GM12891 (cell line): ENCODE measurements around the gene TEX26.

Experiments used
- DNase-seq: peaks from one replicate; pipeline ENCODE4 v3.0.0; 2011; ENCODE audit warnings: low spot score; ENCODE audit not compliant: insufficient read length
- FAIRE-seq: peaks from 2 replicates; lab custom pipeline; 2011; peaks lifted over from hg19 to GRCh38; lab: Jason Lieb, UNC
- PAX5 ChIP-seq: IDR thresholded peaks from 2 replicates; pipeline ENCODE4 v1.6.1; 2011; ENCODE audit warnings: low read length, moderate library complexity, mild to moderate bottlenecking; ENCODE audit not compliant: insufficient read depth, severe bottlenecking
- POLR2A ChIP-seq: IDR thresholded peaks from 2 replicates; pipeline ENCODE4 v1.6.1; 2011; ENCODE audit warnings: low read depth, low read length, control low read depth
- POLR2AphosphoS5 ChIP-seq: IDR thresholded peaks from 2 replicates; pipeline ENCODE4 v1.6.1; 2011; ENCODE audit warnings: low read depth, low read length, control low read depth
- POU2F2 ChIP-seq: IDR thresholded peaks from 2 replicates; pipeline ENCODE4 v1.6.1; 2011; ENCODE audit warnings: low read depth, mild to moderate bottlenecking, control low read depth, low read length, moderate library complexity
- SPI1 ChIP-seq: IDR thresholded peaks from 2 replicates; pipeline ENCODE4 v1.6.1; 2011; ENCODE audit warnings: low read depth, low read length, control low read depth
- TAF1 ChIP-seq: IDR thresholded peaks from 2 replicates; pipeline ENCODE4 v1.6.1; 2011; ENCODE audit warnings: low read depth, low read length, control low read depth

Gene TEX26

DNA sequence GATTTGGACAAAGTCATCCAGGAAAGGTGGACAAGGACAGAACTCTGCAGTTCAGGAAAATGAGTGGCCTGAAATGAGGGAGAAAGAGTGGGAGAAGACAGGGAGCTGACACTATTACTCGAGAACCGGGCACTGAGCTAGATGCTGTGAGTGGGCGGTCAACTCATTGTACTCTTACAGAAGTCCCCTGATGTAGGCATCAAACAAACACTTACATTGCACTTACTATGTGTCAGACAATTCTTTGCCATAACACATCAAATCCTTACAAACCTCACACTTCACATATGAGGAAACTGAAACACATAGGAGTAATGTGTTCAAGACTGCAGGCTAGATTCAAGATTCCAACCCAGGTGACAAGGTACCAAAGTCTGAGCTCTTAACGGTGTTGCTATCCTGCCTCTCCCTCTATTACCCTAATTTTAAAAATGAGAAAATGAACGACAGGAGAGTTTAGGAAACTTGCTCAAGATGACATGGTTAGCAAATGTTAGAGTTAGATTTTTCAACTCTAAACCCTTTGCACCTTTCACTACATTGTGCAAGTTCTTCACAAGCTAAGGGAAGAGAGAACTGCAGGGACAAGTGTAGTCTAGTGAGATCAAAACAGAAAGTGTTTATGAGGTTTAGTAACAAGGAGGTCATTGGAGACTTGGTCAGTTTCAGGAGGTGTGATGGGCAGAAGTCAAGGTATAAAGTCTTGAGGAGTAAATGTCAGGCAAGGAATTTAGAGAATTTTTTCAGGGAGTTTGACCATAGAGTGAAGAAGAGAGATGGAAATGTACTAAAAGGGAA lies 31.3 kb upstream of the TEX26 start:
- DNase-seq (no peak), FAIRE-seq (no peak)
- no peak for TF ChIP-seq POLR2A
- TF ChIP-seq SPI1: no peak
- TF ChIP-seq TAF1: no peak
- no peak for TF ChIP-seq PAX5
- TF ChIP-seq POLR2AphosphoS5: no peak
- no peak for TF ChIP-seq POU2F2

DNA sequence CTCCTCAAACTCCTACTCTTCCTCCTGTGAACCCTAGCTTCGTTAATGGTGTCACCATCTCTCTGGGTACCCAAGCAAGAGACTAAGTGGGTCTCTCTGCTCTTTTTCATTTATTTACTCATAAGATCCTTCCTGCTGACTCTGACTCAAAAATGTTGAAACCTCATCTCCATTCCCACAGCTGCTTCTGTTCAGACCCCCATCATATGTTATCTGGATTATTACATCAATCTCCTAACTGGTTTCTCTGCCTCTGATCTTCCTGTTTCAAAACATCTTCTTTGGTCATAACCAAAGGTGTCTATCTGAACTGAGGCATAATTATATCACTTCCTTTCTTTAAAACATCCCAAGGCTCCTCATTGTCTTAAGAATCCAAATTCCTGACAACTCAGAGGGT lies 28.4 kb upstream of the TEX26 start:
- TF ChIP-seq POLR2AphosphoS5 (no peak), PAX5 (no peak), TAF1 (no peak), POLR2A (no peak)
- DNase-seq: no peak
- FAIRE-seq: no peak

GRCh38 chr13:30905932-30906383 lies 26.5 kb upstream of the TEX26 start, which contains the start of gene MEDAG:
Gene MEDAG, plus strand, starts transcription at chr13:30906271. Its CDS starts 245 bp downstream, at chr13:30906516.
- DNase-seq: no peak
- FAIRE-seq: no peak
- no peak for TF ChIP-seq SPI1
- TF ChIP-seq POLR2A: no peak
- TF ChIP-seq POLR2AphosphoS5: no peak
- TF ChIP-seq TAF1: no peak
- TF ChIP-seq POU2F2: no peak
- no peak for TF ChIP-seq PAX5

GRCh38 chr13:30906411-30907051 lies 25.9 kb upstream of the TEX26 start:
- DNase-seq (no peak), FAIRE-seq (no peak)
- TF ChIP-seq POLR2AphosphoS5 (no peak), POU2F2 (no peak), SPI1 (no peak), POLR2A (no peak), PAX5 (no peak), TAF1 (no peak)

DNA sequence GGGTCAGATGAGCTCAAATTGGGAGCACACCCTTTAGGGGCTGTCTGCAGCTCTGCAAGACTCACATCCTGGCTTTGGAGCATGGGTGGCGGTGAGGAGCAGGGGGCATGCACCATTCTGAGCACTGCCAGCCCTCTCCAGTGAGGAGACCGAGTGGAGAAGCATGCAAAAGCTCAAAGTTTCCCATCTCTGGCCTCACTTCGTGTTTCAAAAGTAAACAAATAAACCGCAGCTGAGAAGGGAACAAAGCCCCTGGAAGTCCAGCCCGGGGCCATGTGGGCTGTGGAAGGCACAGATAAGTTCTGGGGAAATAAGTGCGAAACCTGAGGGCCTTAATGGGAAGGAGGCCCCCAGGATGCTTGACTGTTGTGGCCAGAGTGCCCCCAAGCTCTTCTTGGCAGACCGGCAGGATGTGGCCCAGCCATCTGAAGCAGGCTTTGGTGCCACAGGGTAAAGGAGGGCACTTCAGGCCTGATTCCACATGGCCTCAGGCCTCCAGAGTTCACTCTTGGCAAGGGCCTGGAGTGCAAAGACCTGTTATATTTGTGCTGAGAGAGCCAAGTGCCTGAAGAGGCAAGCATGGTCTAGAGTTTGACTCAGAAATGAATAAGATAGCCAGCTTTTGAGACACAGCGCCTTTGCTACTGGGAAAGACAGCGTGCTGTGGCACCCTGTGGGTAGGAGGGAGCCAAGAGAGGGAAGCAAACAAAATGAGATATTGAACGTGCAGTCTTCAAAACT lies 25.2 kb upstream of the TEX26 start:
- no peak for FAIRE-seq
- TF ChIP-seq PAX5: no peak
- TF ChIP-seq POLR2A: no peak
- no peak for TF ChIP-seq POU2F2
- TF ChIP-seq POLR2AphosphoS5: no peak
- no peak for TF ChIP-seq TAF1
- TF ChIP-seq SPI1: no peak
- DNase-seq: no peak

GRCh38 chr13:30908416-30908980 lies 24.0 kb upstream of the TEX26 start:
- TF ChIP-seq POU2F2 (no peak), POLR2AphosphoS5 (no peak), POLR2A (no peak), PAX5 (no peak), TAF1 (no peak), SPI1 (no peak)
- FAIRE-seq (no peak), DNase-seq (no peak)

DNA sequence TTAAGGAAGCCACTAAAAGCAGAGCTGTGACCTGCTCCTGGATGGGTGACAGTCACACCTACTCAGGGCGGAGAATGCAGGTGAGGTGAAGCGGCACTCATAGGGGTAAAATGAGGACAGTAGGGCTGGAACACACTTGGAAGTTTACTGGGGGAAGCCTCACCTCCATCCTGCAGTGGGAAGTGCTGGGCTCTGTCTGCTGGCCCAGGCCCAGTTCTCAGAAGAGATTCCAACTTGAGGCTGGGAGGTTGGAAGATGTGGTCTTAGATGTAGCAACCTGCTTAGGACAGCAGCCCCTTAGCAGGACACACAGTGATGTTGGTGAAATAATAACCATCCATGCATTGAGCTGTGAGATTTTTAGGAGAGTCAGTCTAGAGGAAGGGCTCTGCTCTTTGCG lies 21.8 kb upstream of the TEX26 start:
- no peak for TF ChIP-seq POLR2AphosphoS5
- no peak for TF ChIP-seq SPI1
- TF ChIP-seq TAF1: no peak
- TF ChIP-seq PAX5: no peak
- TF ChIP-seq POLR2A: no peak
- FAIRE-seq: no peak
- DNase-seq: no peak

DNA sequence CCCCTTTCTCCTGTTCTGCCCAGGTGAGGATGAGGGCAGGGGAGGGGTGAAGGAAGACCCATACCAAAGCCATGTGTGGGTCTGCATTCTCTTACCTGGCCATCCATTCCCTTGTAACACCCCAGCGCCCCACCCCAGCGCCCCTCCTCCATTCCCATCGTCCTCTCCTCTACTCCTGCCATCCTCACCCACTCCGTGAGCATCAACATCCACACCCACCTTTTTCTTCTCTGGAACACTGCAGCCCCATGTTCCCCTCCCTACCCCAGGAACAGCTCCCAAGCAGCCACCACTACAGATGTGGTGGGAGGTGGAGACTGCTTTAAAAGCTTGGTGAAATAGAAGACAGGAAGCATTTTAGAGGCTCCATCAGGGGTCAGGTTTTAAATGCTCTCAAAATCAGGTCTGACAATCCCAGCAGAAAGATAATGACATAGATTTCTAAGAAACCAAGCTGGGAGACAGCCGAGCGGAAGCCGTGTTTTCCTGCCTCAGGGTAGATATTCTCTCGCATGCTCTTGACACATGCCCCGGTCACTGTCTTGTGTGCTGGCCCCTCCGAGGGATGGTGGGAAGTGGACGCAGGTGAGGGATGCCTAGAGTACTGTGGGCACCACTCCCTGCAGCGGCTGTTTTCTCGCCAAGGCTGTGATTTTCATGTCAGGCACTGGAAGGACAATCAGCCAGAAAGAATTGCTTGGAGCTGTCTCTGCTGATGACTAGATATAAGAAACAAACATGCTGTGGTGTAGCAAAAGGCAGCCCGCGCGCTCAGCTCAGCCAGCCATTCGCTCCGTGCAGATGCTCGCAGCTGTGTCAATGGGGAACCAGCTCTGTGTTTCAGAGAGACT lies 16.5 kb upstream of the TEX26 start:
- TF ChIP-seq PAX5 (no peak), TAF1 (no peak), POU2F2 (no peak), POLR2A (no peak), SPI1 (no peak)
- no peak for DNase-seq
- FAIRE-seq: no peak
